Endothelial cell of umbilical vein (primary cell): ENCODE data around the gene GAPVD1.

Experiments used
- CTCF ChIP-seq, 2 donors: IDR thresholded peaks; 1 replicate in 1 of 2; 2 replicates in 1 of 2; pipeline ENCODE4 v1.5.1; 2011; ENCODE audit warnings: low read length in 2 of 2, mild to moderate bottlenecking in 2 of 2, moderate library complexity in 2 of 2, control low read depth in 1 of 2, inconsistent platforms in 1 of 2, low read depth in 1 of 2; ENCODE audit not compliant: insufficient read depth in 1 of 2; ENCODE audit errors: extremely low read depth in 1 of 2
- EZH2 ChIP-seq: IDR thresholded peaks from 2 replicates; pipeline ENCODE4 v1.6.1; 2012; ENCODE audit warnings: borderline replicate concordance, low read depth, mild to moderate bottlenecking, moderate library complexity, low read length, inconsistent platforms; ENCODE audit not compliant: severe bottlenecking
- FOS ChIP-seq: IDR thresholded peaks from 2 replicates; pipeline ENCODE4 v1.6.1; 2011; ENCODE audit warnings: mild to moderate bottlenecking, low read length, moderate library complexity, borderline replicate concordance; ENCODE audit not compliant: insufficient read depth
- JUN ChIP-seq: IDR thresholded peaks from 2 replicates; pipeline ENCODE4 v1.6.1; 2011; ENCODE audit warnings: borderline replicate concordance, low read depth; ENCODE audit not compliant: insufficient read length, insufficient read depth
- MAX ChIP-seq: IDR thresholded peaks from 2 replicates; pipeline ENCODE4 v1.6.1; 2011; ENCODE audit not compliant: insufficient read depth, insufficient read length
- POLR2A ChIP-seq: IDR thresholded peaks from 2 replicates; pipeline ENCODE4 v1.6.1; 2012; ENCODE audit warnings: low read depth, mild to moderate bottlenecking, control low read depth, low read length
- POLR2AphosphoS5 ChIP-seq: IDR thresholded peaks from 2 replicates; pipeline ENCODE4 v1.6.1; 2012; ENCODE audit warnings: low read depth, mild to moderate bottlenecking, control low read depth, low read length, moderate library complexity; ENCODE audit not compliant: insufficient read depth

- TF ChIP-seq CTCF (IDR thresholded peaks at IDR 0.05; ENCODE audit: extremely low read depth in 1 of 2, insufficient read depth in 1 of 2, low read depth in 1 of 2, low read length in 2 of 2) (no peak), JUN (no peak), MAX (no peak), EZH2 (no peak), POLR2A (no peak), POLR2AphosphoS5 (no peak), FOS (no peak)
Observed at GRCh38 chr9:125380406-125380805, 118.8 kb downstream of the GAPVD1 start.
